ENCODE measurements around the gene RAG2. TPM values are rescaled to one million over a fixed set of nuclear protein-coding genes. Genes with fewer than 3 reads are reported as not detected.
A peak's percentile ranks its signal among the peaks of the same experiment; 100 is the strongest.
"Not testable (repeated sequence)": the region's sequence is repeated elsewhere in the genome, so short reads cannot be mapped to it uniquely, and the experiment has no call there.

The RAG2 gene
- total RNA-seq, 6 experiments from 2014 or later = not detected

GRCh38 chr11:36565031-36565610 lies 32.9 kb downstream of the RAG2 start:
- peaks cover 11% of the 10 kb centered on the region for H3K27me3 Mint-ChIP-seq (ENCODE audit: insufficient read depth)

GRCh38 chr11:36564376-36565030 lies 33.5 kb downstream of the RAG2 start:
- Mint-ChIP-seq H3K9me3 (no peaks in the 10 kb centered on the region), H3K4me3 (peak overlapping the region; percentile 80), H3K36me3 (ENCODE audit: low read depth) (no peaks in the 10 kb centered on the region), H3K27me3 (ENCODE audit: insufficient read depth) (peaks cover 11% of the 10 kb centered on the region), H3K27ac (no peak overlapping the region), H3K4me1 (ENCODE audit: low read depth) (peaks cover 4% of the 10 kb centered on the region; the same call in 1 of the 2 replicates)
- DNase-seq = peak; percentile 60
- peak; percentile 83 for TF ChIP-seq CTCF (IDR thresholded peaks at IDR 0.05)

More at GRCh38 chr11:36565031-36565610, 32.9 kb downstream of the RAG2 start:
- Mint-ChIP-seq H3K9me3 (no peaks in the 10 kb centered on the region), H3K36me3 (ENCODE audit: low read depth) (no peaks in the 10 kb centered on the region), H3K4me3 (peak overlapping the region; percentile 80; the same call in 1 of the 2 replicates), H3K27ac (no peak overlapping the region), H3K4me1 (ENCODE audit: low read depth) (peaks cover 4% of the 10 kb centered on the region; the same call in 1 of the 2 replicates)
- no peak for DNase-seq
- TF ChIP-seq CTCF (IDR thresholded peaks at IDR 0.05) = no peak

- H3K27ac Mint-ChIP-seq = no peak overlapping the region
- no peak overlapping the region; the same call in 1 of the 2 replicates for H3K4me3 Mint-ChIP-seq
- no peaks in the 10 kb centered on the region for H3K36me3 Mint-ChIP-seq (ENCODE audit: low read depth)
- no peaks in the 10 kb centered on the region for H3K4me1 Mint-ChIP-seq (ENCODE audit: low read depth)
- H3K27me3 Mint-ChIP-seq (ENCODE audit: insufficient read depth) = peaks cover 4% of the 10 kb centered on the region
- no peak for TF ChIP-seq CTCF (IDR thresholded peaks at IDR 0.05)
- H3K9me3 Mint-ChIP-seq = no peaks in the 10 kb centered on the region
- no peak for DNase-seq
These were observed 39.2 kb downstream of the RAG2 start for GRCh38 chr11:36558571-36559413.

- no peak overlapping the region for H3K27ac Mint-ChIP-seq
- no peak overlapping the region for H3K4me3 Mint-ChIP-seq
- peaks cover 4% of the 10 kb centered on the region for H3K27me3 Mint-ChIP-seq (ENCODE audit: insufficient read depth)
- no peaks in the 10 kb centered on the region for H3K9me3 Mint-ChIP-seq
- TF ChIP-seq CTCF (IDR thresholded peaks at IDR 0.05) = no peak
- no peaks in the 10 kb centered on the region for H3K36me3 Mint-ChIP-seq (ENCODE audit: low read depth)
- no peaks in the 10 kb centered on the region for H3K4me1 Mint-ChIP-seq (ENCODE audit: low read depth)
- no peak for DNase-seq
These were observed 40.0 kb downstream of the RAG2 start for GRCh38 chr11:36557991-36558390.

GRCh38 chr11:36557390-36557789 lies 40.6 kb downstream of the RAG2 start:
- H3K4me3 Mint-ChIP-seq; H3K27me3 Mint-ChIP-seq (ENCODE audit: insufficient read depth); H3K27ac Mint-ChIP-seq; H3K36me3 Mint-ChIP-seq (ENCODE audit: low read depth); DNase-seq; H3K4me1 Mint-ChIP-seq (ENCODE audit: low read depth); H3K9me3 Mint-ChIP-seq: not testable (repeated sequence)

All from HFFc6 (cell line).